ENCODE results near the gene PIBF1.
"Not testable (repeated sequence)": the region's sequence is repeated elsewhere in the genome, so short reads cannot be mapped to it uniquely, and the experiment has no call there.

PIBF1 gene, protein sequence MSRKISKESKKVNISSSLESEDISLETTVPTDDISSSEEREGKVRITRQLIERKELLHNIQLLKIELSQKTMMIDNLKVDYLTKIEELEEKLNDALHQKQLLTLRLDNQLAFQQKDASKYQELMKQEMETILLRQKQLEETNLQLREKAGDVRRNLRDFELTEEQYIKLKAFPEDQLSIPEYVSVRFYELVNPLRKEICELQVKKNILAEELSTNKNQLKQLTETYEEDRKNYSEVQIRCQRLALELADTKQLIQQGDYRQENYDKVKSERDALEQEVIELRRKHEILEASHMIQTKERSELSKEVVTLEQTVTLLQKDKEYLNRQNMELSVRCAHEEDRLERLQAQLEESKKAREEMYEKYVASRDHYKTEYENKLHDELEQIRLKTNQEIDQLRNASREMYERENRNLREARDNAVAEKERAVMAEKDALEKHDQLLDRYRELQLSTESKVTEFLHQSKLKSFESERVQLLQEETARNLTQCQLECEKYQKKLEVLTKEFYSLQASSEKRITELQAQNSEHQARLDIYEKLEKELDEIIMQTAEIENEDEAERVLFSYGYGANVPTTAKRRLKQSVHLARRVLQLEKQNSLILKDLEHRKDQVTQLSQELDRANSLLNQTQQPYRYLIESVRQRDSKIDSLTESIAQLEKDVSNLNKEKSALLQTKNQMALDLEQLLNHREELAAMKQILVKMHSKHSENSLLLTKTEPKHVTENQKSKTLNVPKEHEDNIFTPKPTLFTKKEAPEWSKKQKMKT

DNA sequence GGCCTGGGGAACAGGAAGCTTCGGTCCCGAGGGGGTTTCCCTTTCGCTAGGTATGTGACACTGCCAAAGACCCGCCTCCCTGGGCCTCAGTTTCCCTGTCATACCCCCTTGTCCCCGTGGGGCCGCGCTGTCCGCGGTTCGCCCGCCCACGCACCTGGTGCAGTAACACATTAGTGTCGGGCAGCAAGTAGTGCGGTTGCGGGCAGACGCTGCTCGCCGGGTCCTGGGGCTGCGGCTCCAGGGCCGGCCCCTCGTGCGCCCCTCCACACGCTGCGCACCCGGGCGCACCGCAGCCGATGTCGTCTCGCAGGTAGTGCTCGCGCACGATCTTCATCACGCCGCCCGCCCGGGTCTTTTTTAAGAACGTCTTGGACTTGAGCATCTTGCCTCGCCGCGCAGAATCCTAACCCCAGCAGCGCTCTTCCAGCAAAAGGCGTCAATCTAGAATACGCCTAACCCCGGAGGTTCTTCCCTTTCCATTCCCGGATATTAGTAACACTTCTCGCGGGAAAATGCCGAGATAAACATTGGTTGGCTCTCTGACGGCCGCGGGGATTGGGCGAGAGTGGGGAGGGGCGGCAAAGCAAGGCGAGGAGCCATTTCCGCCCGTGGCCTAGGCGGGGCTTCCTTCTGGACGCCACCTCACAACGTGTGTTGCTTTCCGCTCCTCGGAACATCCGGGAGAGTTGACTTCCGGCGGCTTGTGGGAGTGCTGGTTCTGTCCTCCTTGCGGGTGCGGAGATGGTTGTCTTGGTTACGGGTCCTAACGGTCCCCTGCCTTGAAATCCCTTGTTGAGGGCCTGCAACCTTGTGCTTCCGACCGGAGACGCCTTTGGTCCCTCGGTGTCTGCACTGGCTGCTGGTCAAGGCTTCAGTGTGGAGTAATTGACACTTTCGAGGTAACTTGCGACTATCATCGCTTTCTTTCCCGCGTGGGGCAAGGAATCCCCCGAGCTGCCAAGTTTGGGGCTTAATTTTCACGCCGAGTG lies at the start of gene PIBF1, which contains the start of gene DIS3:
PIBF1 (plus strand) TSS at position 683 of the 989 bp plus-strand sequence. CDS start 1,337 bp downstream, outside the sequence.
DIS3 (minus strand) TSS at position 450 of the 989 bp plus-strand sequence; CDS start at position 382, 68 bp downstream.
- peak; percentile 96 for DNase-seq

DNA sequence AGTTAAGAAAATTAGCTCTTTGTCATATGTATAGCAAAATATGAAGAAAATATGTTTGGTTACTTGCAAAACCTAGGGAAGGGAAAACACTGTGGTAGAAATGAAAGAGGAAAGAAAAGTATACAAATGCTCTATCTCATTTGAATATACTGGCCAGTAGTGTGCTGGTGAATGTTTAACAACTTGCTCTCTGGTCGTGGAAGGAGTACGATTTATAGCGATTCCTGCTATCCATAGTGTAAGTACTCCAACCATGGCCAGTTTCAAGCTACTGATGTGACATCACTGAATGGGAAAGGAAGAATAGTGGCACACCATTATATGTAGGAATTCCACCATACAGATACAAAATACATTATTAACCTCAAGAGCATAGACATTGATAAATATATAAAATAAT lies 44.9 kb upstream of the PIBF1 start:
- DNase-seq, result no peak

DNA sequence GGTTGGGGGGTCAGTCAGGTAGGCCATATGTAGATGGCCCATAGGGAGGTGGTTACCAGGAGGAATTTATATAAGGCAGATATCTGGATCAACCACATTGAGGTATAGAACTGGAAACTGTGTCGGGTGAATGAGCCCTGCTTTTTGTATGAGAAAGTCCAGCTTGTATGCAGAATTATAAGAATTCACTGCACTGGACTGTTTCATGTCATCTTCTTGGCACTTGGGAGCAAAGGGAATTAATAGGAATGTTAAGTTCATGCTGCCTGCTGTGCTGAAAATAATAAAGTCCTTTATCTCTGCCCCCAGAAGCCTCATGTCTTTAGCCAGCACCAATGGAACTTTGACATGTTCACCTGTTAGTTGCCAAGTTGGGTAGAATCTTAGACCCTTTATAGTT lies 41.9 kb upstream of the PIBF1 start:
- no peak for DNase-seq

DNA sequence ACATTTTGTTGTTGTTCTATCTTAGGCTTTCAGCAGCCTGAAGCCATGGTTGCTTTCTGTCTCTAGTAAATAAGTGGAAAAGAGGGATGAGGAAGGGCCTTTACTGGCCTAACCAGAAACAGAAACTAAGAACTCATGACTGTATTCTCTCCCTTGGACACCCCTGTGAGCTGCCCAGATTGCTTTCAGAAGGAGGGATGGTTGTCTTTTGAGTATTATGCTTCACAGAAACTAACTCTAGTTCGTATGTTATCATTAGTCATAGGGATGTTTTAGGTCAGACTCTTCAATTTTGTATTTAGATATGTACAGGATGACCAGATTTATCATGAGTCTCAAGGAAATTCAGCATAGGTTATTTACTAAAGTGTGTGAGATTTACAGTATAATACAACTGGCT lies 36.7 kb upstream of the PIBF1 start:
- no peak for DNase-seq

DNA sequence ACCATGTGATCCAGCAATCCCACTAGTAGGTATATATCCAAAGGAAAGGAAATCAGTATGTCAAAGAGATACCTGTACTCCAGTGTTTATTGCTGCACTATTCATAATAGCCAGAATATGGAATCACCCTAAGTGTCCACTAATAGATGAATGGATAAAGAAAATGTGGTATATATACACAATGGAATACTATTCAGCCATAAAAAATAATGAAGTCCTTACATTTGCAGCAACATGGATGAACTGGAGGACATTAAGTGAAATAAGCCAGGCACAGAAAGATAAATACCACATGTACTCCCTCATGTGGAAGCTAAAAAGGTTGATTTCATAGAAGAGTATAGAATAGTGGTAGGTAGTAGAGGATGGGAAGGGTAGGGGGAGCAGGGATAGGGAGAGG lies 30.7 kb upstream of the PIBF1 start:
- DNase-seq, result no peak

DNA sequence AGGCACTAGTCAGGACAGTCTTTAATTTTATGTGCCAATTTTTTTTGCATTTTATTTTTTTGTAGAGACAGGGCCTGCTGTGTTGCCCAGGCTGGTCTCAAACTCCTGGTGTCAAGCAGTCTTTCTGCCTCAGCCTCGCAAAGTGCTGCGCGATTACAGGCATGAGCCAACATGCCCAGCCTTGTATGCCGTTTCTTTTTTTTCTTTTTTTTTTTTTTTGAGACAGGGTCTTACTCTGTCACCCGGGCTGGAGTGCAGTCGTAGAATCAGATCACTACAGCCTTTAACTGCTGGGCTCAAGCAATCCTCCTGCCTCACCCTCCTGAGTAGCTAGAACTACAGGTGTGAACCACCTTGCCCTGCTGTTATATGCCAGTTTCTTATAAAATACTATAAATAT lies 27.8 kb upstream of the PIBF1 start:
- DNase-seq, result no peak

DNA sequence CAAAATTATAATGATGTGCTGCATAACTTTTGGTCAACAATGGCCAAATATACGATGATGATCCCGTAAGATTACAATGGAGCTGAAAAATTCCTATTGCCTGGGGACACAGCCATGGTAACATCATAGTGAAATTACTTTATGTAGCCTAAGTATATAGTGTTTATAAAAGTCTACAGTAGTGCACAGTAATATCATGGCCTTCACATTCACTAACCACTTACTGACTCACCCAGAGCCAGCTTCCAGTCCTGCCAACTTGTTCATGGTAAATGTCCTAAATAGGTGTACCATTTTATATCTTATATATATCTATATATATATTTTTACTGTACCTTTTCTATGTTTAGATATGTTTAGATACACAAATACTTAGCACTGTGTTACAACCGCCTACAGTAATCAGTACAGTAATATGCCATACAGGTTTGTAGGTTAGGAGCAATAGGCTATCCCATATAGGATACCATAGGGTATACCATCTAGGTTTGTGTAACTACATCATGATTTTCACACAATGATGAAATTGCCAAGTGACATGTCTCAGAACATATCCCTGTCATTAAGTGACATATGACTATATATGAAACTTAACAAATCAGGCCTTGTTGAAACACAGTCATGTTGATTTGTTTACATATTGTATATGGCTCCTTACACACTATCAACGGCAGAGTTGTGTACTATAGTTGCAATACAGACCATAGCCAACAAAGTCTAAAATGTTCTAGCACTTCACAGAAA lies 24.0 kb upstream of the PIBF1 start:
- no peak for DNase-seq

DNA sequence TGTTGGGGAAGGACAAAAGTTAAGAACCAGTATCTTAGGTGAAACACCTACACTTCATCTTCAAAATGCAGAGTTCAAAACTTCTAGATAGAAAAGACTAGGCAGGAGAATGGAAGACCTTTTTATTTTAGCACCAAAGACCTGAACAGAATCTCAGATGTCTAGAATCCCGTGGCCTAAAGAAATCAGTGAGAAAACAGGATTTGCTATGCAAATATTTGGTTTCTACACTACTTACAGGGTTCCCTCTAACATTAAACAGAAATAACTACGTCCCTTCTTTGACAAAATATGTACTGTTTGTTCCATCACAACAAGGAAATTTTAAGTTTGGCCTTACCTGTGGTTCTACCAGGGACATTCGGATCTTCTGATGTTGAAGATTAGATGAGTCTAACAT lies 21.7 kb upstream of the PIBF1 start:
- DNase-seq, result no peak

DNA sequence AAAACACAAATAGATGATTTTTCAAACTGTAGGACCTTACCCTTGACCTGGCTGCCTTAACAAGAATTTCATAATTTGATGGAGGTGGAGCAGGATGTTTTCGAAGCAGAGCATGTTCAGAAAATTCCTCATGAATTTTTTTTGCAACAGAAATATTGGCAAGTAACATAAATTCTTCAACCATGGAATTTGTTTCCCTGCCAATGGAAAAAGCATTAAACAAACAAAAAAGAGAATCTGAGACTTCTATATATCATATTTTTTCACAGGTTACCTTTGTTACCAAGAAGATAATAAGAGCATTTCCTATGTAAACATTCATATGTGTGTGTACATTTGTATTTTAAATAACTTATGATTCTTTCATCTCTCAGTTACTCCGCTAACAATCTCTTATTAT lies 18.5 kb upstream of the PIBF1 start:
- DNase-seq, result no peak

DNA sequence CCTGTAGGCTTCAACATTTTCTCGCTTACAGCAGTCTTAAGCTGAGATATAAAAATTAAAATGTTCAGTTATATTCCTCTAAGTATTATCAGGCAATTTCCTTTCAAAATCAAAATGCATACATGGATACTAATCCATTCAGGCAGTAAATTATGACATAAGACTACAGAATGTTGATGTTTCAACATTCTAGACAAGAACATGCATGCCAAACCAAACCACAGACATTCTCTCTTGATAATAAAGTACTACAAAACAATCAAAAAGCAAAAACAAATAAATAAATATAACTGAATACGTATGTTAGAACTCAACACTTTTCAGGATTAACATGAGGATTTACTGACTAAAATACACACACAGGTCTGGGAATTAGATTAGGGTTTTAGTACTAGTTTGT lies 7.9 kb upstream of the PIBF1 start:
- no peak for DNase-seq

DNA sequence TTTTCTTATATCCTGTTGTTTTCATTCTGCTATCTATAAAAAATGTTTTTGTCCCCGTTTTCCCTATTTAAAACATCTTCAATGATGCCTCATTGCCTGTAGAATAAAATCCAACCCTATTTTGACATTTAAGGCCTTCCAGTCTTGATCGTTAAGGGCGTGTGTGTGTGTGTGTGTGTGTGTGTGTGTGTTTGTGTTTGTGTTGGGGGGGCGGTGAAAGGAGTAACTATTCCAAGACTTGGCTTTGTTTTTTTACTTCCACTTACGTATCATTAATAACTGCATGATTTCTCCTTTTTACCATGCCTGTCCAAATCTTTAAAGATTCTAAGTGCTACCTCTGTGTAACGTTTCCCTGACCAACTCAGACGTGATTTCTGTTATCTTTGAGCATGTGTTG lies 784 bp downstream of the PIBF1 start:
- DNase-seq, result no peak

DNA sequence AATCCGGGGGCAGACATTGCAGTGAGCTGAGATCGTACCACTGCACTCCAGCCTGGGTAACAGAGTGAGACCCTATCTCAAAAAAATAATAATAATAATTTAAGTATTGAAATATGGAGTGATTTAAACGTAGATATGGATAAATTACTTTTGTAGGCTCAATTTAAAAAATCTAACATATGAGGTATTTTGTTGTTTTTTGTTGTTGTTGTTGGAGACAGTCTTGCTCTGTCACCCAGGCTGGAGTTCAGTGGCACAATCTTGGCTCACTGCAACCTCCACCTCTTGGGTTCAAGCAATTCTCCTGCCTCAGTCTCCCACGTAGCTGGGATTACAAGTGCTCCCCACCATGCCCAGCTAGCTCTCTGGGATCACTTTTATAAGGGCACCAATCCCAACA lies 2.7 kb downstream of the PIBF1 start:
- DNase-seq, result not testable (repeated sequence)

DNA sequence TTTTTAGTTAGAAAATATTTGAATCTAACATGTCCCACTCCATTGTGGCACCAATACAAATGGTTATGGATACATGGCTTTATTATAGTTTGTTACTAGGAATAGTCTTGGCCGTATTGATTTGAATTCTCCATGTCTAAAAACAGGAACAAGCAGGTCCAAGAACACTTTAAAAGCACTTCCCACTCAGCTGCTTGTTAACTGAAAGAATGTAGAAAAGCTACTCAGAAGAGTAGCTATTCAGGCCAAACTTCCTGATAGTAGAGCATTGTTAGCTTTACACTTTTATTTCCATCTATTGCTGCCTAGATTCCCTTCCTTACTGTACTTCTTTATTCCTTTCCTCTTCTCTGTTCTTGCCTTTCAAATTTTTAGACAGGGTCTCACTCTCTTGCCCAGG lies 6.9 kb downstream of the PIBF1 start:
- DNase-seq, result no peak

DNA sequence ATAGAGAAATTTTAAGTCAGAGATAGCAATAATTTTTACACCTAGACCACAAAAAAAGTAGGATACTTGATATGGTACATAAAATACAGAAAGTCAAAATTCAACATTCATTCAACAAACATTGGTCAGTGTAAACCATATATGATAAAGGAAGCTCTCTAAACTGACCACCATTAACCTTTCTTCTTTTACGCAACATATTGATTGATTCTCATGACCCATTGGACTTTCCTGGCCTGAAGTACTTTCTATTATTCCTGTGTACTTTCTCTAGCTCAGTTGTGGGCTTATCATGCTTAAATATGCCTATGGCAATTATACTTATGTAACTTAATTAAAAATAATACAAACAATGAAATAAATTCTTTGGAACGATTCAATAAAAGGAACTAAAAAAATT lies 10.7 kb downstream of the PIBF1 start:
- no peak for DNase-seq

DNA sequence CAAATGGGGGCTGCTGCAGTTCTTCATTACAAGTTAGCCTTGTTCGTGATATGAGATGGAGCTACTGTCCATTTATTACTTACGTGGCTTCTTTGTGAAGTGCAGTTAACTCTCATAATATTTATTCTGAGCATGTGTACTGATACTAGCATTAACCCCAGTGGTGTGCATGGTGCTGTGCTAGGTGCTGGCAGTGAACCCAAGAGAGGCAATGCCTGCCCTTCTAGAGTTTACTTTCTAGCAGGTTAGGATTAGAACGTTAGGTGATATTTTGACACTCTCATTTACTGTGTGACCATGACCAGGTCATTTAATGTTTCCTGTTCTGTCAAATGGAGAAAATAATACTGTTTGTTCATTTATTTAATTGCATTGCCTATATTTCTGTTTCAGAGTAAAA lies 16.9 kb downstream of the PIBF1 start:
- DNase-seq, result no peak

DNA sequence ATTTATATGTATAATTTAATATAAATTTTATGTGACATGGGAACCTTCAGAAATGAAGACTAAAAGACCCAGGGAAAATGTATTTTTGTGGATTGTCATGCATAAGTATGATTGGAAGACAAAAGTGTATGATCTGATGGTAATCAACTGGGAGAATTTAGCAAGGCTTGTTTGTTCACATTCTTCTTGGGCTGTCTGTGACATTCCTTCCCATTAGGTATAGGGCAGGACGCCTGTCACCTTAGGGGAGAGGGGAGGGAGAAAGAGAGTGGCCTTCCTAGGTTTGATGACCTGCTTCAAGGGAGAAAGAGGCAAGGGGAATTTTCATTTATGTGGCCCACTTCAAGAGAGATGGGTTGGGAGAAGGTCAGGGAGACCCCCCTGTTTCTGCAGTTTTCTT lies 22.4 kb downstream of the PIBF1 start:
- no peak for DNase-seq

DNA sequence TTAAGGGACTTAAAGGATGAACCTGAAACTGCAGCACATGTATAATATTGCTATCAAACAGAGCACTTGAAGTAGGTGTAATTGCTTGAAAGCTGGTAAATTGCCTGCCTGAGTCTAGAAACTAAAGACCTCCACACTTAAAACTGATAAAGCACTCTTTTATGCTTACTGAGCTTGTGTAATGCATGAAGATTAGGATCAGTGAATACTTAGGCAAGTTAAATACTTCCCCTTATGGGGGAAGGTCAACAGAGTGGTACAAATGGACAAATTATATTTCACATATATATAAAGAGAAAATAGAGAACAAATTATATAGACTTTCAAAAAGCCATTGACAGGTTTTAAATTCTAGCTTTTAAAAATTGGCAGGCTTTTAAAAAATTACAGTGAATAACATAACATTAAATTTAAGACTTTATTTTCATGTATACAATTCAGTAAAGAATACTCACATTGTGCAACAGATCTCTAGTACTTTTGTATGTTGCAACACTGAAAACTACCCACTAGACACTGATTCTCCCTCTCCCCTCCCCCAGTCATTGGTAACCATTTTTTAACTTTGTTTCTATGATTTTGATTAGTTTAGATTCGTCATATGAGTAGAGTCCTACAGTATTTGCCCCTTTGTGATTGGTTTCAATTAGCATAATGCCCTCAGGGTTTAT lies 23.9 kb downstream of the PIBF1 start:
- DNase-seq, result no peak

DNA sequence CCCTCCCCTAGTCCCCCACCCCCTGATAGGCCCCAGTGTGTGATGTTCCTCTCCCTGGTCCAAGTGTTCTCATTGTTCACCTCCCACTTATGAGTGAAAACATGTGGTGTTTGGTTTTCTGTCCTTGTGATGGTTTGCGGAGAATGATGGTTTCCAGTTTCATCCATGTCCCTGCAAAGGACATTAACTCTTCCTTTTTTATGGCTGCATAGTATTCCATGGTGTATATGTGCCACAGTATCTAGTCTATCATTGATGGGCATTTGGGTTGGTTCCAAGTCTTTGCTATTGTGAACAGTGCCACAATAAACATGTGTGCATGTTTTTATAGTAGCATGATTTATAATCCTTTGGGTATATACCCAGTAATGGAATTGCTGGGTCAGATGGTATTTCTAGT lies 24.6 kb downstream of the PIBF1 start:
- not testable (repeated sequence) for DNase-seq

DNA sequence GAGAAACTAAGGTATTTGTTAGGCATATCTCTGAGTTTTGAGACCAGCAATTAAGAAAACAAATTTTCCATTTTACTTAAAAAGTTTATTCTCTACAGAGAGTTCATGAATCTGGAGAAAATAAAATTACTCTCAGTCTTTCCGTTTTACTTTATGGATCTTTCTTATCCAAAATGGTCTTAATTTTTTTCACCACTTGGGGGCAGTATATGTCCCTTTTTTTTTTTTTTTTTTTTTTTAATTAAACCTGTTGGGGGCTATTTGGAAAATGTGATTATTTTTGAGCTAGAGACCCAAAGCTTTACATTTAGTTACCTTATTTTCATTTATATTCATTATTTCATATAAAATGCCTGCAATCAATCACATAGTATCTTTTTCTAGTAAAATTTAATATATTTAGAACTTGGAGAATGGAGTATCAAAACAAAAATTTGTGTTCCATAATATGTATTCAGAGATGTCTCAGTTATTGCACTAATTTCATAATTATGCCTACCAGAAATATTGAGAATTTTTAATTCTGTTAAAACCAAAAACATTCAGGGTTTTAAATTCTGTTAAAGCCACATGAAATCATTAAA lies 27.1 kb downstream of the PIBF1 start:
- no peak for DNase-seq

DNA sequence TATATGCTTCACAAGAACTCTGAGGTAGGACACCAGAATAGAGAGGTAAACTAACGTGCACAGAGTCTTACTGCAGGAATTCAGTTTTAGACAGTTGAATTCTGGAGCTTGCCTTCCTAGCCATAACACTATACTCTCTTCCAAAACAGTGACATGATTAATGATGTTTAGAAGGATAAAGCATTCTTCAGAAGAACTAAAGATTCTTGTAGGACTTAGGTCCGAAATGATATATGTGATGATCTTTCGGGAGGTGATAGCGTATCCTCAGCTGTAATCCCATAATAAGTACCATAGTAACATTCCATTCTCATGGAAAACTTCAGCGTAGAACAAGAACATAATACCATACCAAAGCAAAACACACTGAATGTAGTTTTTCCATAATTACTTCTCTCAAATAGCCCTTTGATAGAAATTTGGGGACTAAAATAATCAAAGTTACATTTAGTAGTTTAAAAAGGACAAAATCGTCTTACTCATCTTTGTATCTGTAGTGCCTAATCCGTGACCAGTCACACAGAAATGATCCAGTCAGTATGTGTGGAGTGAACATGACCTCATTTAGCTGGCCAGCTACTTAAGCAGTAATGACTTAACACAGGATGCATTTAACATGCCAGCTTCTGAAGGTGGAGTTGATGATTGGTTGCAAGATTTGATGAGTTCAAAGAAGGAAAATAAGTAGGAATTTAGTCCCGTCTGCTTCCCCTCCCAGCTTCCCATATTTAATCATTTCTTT lies 38.4 kb downstream of the PIBF1 start:
- no peak for DNase-seq

DNA sequence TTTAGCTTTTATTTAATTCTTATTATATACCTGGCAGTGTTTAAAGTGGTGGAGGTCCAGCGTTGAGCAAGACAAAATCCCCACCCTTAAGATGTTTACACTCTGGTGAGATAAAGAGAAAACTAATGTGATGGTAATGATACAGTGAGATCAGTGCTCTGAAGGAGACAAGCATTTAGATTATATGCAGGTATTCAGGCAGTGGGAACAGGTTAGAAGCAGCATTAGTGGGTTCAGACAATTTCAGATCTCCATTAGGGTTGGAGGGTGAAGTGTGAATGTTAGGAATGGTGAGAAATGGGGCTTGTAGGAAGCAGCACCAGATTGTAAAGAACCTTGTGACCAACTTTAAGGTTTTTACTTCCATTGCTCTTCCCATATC lies 39.0 kb downstream of the PIBF1 start:
- no peak for DNase-seq
